ENCODE results near the gene DENND1A.
"Not testable (repeated sequence)": the region's sequence is repeated elsewhere in the genome, so short reads cannot be mapped to it uniquely, and the experiment has no call there.

DENND1A gene

DNA sequence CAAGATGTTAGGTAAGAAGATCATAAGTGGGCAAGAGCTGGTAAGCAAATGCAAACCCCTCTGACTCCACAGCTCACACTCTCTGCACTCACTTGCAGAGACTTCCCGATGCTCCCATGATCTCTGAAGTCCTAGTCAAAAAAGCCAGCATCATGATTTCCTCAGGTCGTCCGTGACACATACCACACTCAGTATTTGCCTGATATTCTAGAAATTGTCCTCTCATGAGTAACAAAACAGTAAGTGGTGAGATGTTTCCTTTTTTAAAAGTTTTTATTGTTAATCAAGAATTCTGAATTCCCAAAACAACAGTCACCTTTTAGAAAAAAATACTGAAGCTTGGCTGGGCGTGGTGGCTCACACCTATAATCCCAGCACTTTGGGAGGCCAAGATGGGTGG is 194.6 kb downstream of the DENND1A start:
- no peak for DNase-seq (ENCODE audit: low read depth, low spot score)

- DNase-seq (ENCODE audit: low read depth, low spot score), result not testable (repeated sequence)
Observed at GRCh38 chr9:123728571-123728970, 201.4 kb downstream of the DENND1A start.

DNA sequence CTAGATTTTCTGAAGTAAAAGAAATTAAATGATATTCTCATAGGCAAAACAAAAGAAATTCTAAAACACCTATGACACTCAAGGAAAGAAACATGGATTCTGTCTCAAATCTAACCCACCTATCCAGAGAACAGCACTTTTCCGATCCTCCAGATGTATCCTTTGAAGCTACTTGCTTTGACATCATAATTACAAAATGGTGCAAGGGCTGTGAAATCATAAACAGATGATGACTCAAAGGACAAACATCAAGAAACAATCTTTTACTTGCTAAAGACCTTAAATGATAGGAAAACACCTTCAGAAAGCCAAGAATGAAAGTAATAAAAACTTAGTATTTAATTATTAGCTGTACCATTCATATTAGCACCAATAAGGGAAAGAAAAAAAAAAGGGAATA is 202.6 kb downstream of the DENND1A start:
- DNase-seq (ENCODE audit: low read depth, low spot score), result no peak

DNA sequence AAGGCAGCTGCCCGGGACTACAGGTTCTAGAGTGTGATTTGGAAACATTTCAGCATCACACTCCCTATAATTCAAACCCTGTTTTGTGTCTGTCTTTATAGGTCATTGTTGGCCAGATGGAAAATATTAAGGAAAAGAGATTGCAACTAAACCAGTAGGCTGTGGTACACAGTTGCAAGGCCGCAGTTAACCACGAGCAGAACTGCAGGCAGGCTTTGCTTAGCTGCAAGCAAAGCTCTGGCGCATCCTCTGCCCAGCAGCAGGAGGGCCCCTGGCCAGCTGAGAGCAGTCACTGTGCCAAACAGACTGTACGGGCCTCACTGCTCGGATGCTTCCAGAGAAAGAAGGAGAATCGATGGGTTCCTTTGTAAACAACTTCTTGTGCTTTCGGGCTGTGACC is 204.5 kb downstream of the DENND1A start:
- peak; percentile 6 for DNase-seq (ENCODE audit: low read depth, low spot score)

DNA sequence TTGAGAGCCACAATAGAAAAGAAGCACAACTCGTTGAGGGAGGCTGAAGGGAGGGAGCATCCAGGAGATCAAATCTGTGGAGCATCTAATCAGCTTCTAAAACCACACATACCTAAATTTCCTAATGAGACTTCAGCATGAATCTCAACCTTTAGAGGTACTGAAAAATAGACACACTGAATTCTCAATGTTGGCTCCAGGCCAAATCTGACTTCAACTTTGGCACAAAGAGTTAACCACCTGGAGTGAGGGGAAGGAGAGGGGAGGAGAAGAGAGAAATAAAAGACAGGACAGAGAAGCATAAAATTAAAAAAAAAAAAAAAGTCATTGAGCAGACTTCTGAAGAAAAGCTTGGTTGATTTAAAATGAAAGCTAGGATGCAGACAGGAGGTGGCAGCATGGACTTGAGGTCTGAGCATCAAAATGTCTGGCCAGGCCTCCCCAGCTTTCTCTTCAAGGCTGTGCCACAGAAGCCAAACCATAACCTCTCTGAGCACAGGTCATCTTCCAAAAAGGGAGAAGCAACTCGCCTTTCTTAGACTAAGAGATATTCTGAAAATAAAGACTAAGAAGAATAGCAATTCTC is 205.6 kb downstream of the DENND1A start:
- DNase-seq (ENCODE audit: low read depth, low spot score), result no peak

DNA sequence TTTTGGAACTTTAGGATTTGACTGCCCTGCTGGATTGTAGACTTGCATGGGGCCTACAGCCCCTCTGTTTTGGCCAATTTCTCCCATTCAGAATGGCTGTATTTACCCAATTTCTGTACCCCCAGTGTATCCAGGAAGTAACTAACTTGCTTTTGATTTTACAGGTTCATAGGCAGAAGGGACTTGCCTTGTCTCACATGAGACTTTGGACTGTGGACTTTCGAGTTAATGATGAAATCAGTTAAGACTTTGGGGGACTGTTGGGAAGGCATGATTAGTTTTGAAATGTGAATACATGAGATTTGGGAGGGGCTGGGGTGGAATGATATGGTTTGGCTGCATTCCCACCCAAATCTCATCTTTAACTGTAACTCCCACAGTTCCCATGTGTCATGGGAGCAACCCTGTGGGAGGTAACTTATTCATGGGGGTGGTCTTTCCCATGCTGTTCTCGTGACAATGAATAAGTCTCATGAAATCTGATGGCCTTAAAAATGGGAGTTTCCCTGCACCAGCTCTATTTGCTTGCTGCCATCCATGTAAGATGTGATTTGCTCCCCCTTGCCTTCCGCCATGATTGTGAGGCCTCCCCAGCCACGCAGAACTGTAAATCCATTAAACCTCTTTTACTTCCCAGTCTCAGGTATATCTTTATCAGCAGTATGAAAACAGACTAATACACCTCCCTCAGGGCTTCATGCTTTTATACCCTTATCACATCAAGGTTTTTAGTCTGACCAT is 206.6 kb downstream of the DENND1A start:
- no peak for DNase-seq (ENCODE audit: low read depth, low spot score)

DNA sequence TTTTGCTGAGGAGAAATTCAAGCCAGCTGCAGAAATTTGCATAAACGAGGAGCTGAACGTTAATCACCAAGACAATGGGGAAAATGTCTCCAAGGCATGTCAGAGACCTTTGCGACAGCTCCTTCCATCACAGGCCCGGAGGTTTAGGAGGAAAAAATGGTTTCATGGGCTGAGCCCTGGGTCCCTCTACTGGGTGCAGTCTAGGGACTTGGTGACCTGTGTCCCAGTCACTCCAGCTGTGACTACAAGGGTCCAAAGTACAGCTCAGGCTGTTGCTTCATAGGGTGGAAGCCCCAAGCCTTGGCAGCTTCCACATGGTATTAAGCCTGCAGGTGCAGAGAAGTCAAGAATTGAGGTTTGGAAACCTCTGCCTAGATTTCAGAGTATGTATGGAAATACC is 207.5 kb downstream of the DENND1A start:
- DNase-seq (ENCODE audit: low read depth, low spot score), result no peak

DNA sequence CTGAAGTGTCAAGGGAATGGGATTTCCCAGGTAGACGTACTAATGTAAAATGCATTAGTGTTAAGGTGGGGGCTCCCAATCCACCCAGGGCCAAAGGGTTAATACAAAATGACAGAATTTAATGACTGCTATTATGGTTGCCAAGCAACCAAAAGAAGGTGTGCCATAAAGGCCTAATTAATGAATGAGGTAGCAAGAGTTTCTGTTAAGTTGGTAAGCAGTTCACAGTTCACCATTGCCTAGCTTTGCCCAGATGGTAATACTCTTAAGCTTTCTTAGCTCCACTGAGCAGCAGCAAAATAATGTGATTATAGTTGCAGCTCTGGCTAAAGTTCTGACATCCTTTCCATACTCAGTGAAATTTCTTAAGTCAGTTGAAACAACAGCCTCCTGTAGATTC is 211.7 kb downstream of the DENND1A start:
- DNase-seq (ENCODE audit: low read depth, low spot score), result no peak

- no peak for DNase-seq (ENCODE audit: low read depth, low spot score)
Observed at GRCh38 chr9:123717581-123718175, 212.2 kb downstream of the DENND1A start.

GRCh38 chr9:123716339-123716945 is 213.5 kb downstream of the DENND1A start:
- no peak for DNase-seq (ENCODE audit: low read depth, low spot score)

DNA sequence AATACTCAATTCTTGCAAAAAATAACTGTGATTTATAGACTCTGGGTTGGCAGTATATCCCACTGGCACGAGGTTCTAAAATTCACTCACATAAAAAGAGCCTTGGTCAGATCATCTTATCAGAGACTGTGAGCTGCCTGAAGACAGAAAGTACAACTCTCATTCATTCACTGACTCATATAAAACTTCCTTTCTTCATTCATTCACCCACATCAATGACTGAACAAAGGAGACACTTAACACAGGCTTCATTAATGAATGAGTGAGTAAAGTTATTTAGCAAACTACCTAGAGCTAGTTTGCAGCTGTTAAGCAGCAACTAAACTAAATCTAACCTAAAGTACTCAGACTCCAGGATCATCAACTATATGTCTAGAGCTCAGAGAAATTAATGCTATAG is 214.7 kb downstream of the DENND1A start:
- no peak for DNase-seq (ENCODE audit: low read depth, low spot score)

DNA sequence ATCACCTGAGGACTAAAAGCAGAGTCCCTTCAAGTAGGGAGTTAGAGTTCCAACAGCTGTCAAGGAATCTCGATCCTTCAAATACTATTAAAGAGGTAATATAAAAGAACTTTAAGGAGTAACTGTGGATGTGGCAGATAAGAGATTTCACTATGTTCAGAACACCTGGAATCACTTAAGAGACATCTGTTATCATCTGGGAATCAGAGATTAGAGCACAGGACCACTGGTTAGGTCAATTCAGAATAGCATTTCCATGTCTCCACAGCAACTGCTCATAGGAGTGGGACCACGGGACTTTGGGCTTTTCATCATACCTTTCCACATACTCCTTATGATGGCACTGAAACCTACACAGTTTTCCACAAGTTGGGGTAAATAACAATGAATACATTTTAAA is 216.6 kb downstream of the DENND1A start:
- DNase-seq (ENCODE audit: low read depth, low spot score), result no peak

DNA sequence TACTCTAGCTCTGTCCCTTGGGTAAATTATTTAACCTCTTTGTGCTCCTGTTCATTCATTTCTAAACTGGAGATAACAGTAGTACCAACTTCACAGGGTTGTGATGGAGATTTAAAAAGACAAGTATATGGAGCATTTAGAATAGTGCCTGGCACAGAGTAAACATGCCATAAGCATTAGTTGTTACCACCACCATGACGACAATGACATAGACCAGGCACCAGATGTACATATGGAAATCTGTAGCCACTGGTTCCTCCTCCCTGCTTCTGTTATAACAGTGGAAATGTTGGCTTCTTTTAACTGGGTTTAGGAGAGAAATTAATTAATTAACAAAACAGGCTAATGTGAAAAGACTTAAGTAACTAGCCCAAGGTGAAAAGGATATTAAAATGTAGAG is 217.5 kb downstream of the DENND1A start:
- DNase-seq (ENCODE audit: low read depth, low spot score), result no peak

DNA sequence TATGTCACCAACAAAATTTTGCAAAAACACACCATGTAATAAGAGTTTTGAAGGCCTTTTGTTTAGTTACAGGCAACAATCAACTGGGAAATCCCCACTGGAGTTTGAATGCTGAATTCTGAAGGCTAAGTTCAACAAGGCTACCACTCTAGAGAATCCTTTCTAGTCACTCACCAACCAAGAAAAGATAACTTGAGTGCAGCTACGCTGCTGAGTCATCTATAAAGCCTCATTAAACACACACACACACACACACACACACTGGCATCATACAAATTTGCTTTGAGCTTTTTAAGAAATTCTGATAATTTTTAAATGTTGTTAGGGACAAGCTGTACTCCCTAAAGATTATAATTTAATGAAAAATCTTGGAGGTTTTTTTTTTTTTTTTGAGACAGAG is 219.6 kb downstream of the DENND1A start:
- no peak for DNase-seq (ENCODE audit: low read depth, low spot score)

- DNase-seq (ENCODE audit: low read depth, low spot score), result no peak
Observed at GRCh38 chr9:123702483-123702882, 227.4 kb downstream of the DENND1A start.

DNA sequence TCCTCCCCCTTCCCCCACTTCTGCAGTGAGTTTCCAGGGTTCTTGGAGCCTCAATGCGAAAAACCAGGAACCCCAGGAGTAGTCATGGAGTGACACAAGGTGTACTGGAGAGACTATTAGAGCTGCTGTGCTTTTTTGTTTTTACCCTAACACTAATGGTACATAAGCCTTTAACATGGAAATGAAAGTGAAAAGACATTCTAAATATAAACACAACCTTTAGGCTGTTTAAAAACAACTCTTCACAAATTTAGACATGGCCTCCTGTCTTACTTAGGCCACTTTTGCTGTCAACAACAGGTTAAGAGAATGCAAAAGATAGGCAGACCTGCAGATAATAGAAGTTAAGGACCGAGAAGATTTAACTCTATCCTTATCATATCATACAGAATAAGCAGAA is 232.2 kb downstream of the DENND1A start:
- DNase-seq (ENCODE audit: low read depth, low spot score), result no peak

GRCh38 chr9:123696476-123696875 is 233.4 kb downstream of the DENND1A start:
- no peak for DNase-seq (ENCODE audit: low read depth, low spot score)

GRCh38 chr9:123695386-123695785 is 234.5 kb downstream of the DENND1A start:
- DNase-seq (ENCODE audit: low read depth, low spot score), result no peak

DNA sequence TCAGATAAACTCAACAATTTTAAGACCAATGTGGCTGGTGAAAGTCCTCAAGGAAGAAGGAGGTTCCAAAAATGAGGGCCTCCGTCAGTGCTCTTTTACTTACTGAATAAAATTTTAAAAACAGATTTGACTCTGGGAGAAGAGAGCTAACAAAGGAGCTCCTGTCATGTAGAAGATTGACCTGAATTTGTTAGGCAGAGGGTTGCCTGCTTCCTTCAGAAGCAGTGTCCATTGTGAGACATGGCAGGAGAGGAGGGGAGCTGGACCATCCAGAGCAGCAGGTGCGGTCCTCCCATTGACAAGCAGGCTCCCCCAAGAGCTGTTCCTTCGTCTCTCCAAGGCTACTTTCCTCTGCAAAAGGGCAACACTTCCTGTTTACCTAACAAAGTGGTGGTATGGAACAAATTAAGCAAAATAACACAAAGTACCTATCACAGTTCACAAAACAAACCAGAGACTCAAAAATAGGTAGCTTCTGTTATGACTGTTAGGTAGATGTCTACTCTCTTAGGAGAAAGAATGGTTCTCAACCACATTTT is 238.1 kb downstream of the DENND1A start:
- DNase-seq (ENCODE audit: low read depth, low spot score), result no peak

GRCh38 chr9:123689701-123690428 is 240.1 kb downstream of the DENND1A start:
- DNase-seq (ENCODE audit: low read depth, low spot score), result no peak

DNA sequence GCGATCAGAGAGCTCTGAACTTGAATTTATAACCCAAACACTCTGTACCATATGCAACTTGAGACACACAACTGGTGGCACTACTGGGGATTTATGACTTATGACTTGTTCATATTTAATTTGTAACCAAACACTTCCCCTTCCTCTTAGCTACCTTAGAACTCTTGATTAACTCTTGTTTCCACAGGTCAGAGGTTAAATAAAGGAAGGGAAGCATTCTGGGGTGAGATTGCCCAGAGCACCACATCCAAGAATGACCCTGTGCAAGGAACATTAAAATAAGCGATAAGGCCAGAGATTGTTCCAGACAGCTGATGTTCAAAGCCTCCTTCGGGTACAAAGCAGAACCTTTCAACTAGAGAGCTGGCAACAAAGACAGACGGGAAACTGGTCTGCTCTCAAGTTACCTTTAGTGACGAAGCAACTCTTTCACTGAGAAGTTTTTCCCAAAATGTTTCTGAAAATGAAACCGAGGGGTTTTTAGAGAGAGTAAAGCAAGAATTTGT is 242.6 kb downstream of the DENND1A start:
- DNase-seq (ENCODE audit: low read depth, low spot score), result no peak

- DNase-seq (ENCODE audit: low read depth, low spot score), result no peak
Observed at GRCh38 chr9:123686829-123687192, 243.1 kb downstream of the DENND1A start.
